HepG2 (cell line): ENCODE data around the gene TATDN3. TPM values are rescaled to one million over a fixed set of nuclear protein-coding genes. Genes with fewer than 3 reads are reported as not detected.

ENCODE experiments used
- ATAC-seq: fragments of 200-7000 bp; cut with Tn5 transposase; 3 replicates; pipeline ENCODE4 v1.9.1; 2020; ENCODE audit warnings: mild to moderate bottlenecking, moderate library complexity
- BruUV-seq: library from RNA; stranded (reverse); fragments of 400-500 nt; replicated peaks from 2 replicates; lab custom pipeline; 2021; lab: Mats Ljungman, UMichigan
- CTCF ChIA-PET: fragments of 300-600 bp; formaldehyde crosslinking; extraction: SDS; loops from one replicate; lab custom pipeline; 2021; ENCODE audit warnings: low total read pairs, inconsistent platforms, low intra/inter-chr PET ratio; lab: Yijun Ruan, JAX
- POLR2A ChIA-PET: fragments of 350-600 bp; sonication (Branson Sonifier 250); formaldehyde crosslinking; loops from one replicate; lab custom pipeline; 2020; ENCODE audit warnings: antibody characterized with exemption, inconsistent platforms; lab: Yijun Ruan, JAX
- DNase-seq: peaks from one replicate; pipeline ENCODE4 v3.0.0-alpha.2; 2015; ENCODE audit warnings: low spot score
- FAIRE-seq: peaks from 3 replicates; lab custom pipeline; 2011; peaks lifted over from hg19 to GRCh38; lab: Jason Lieb, UNC
- H2AFZ ChIP-seq: one replicate; pipeline ENCODE4 v1.6.1; 2011; ENCODE audit warnings: low read length, inconsistent platforms
- H3K27ac ChIP-seq: fragments of 300-600 bp; 3 replicates; pipeline ENCODE4 v1.8.0; 2011; ENCODE audit warnings: mixed run types, mild to moderate bottlenecking, mixed read lengths, low read length, inconsistent platforms; ENCODE audit not compliant: insufficient read depth; ENCODE audit errors: extremely low read length
- H3K27me3 ChIP-seq, 2 experiments: fragments of 200-600 bp in 1 of 2; 2 replicates in 1 of 2; 3 replicates in 1 of 2; pipeline versions ENCODE4 v1.6.0 to v1.8.0; 2011; ENCODE audit warnings: low read length in 2 of 2, mild to moderate bottlenecking in 2 of 2, moderate library complexity in 2 of 2, inconsistent platforms in 1 of 2; ENCODE audit not compliant: insufficient read depth in 2 of 2, control insufficient read depth in 1 of 2
- H3K36me3 ChIP-seq, 2 experiments: fragments of 200-600 bp in 1 of 2; replicated peaks in 1 of 2; 2 replicates in 1 of 2; 3 replicates in 1 of 2; pipeline versions ENCODE4 v1.5.1 to v1.8.0; 2011; ENCODE audit warnings: low read length in 2 of 2, inconsistent platforms in 1 of 2; ENCODE audit not compliant: insufficient read depth in 2 of 2, control insufficient read depth in 1 of 2
- H3K4me1 ChIP-seq: 2 replicates; pipeline ENCODE4 v1.5.1; 2012; ENCODE audit warnings: low read length, inconsistent platforms; ENCODE audit not compliant: insufficient read depth
- H3K4me2 ChIP-seq: 2 replicates; pipeline ENCODE4 v1.6.0; 2011; ENCODE audit warnings: low read depth, low read length, inconsistent platforms
- H3K4me3 ChIP-seq, 3 experiments: fragments of 200-600 bp in 1 of 3; sonication (generic), shearing (Covaris generic) in 1 of 3; replicated peaks in 1 of 3; 2 replicates each; pipeline ENCODE4 v1.5.1; 2011 to 2016; ENCODE audit warnings: low read length in 3 of 3, inconsistent platforms in 2 of 3, low read depth in 2 of 3, mild to moderate bottlenecking in 2 of 3, control low read depth in 1 of 3, mixed read lengths in 1 of 3; ENCODE audit not compliant: insufficient read depth in 1 of 3
- H3K79me2 ChIP-seq: one replicate; pipeline ENCODE4 v1.6.1; 2011; ENCODE audit warnings: low read length, inconsistent platforms; ENCODE audit not compliant: insufficient read depth
- H3K9ac ChIP-seq: 2 replicates; pipeline ENCODE4 v1.6.0; 2011; ENCODE audit warnings: mild to moderate bottlenecking, low read depth, low read length, inconsistent platforms; ENCODE audit not compliant: insufficient read depth
- H3K9me3 ChIP-seq: 2 replicates; pipeline ENCODE4 v1.5.1; 2012; ENCODE audit warnings: mild to moderate bottlenecking, low read length
- H4K20me1 ChIP-seq: 2 replicates; pipeline ENCODE4 v1.6.0; 2011; ENCODE audit warnings: inconsistent platforms, mild to moderate bottlenecking, low read length, moderate library complexity; ENCODE audit not compliant: insufficient read depth
- BCL3 ChIP-seq: sonication (generic); formaldehyde crosslinking; IDR thresholded peaks from 2 replicates; pipeline ENCODE4 v1.5.1; 2020; ENCODE audit warnings: mild to moderate bottlenecking, missing genetic modification reagents, moderate library complexity
- NR1H2 ChIP-seq: sonication (generic); formaldehyde crosslinking; IDR thresholded peaks from 2 replicates; pipeline ENCODE4 v1.8.1; 2022; ENCODE audit warnings: low read depth, missing genetic modification reagents, borderline replicate concordance
- NRL ChIP-seq: sonication (generic); formaldehyde crosslinking; IDR thresholded peaks from 2 replicates; pipeline ENCODE4 v1.5.0; 2020; ENCODE audit warnings: missing genetic modification reagents, mild to moderate bottlenecking, moderate library complexity, borderline replicate concordance
- PAF1 ChIP-seq: IDR thresholded peaks from 2 replicates; pipeline ENCODE4 v1.6.1; 2016; ENCODE audit warnings: missing genetic modification reagents, missing compliant biosample characterization
- PHF20 ChIP-seq: sonication (generic); formaldehyde crosslinking; IDR thresholded peaks from 2 replicates; pipeline ENCODE4 v1.5.0; 2020; ENCODE audit warnings: mild to moderate bottlenecking, missing genetic modification reagents
- PREB ChIP-seq: sonication (generic); formaldehyde crosslinking; IDR thresholded peaks from 2 replicates; pipeline ENCODE4 v1.4.0; 2020; ENCODE audit warnings: missing genetic modification reagents
- RELA ChIP-seq: sonication (generic); formaldehyde crosslinking; IDR thresholded peaks from 2 replicates; pipeline ENCODE4 v1.4.0; 2020; ENCODE audit warnings: missing genetic modification reagents
- SMAD1 ChIP-seq: sonication (generic); formaldehyde crosslinking; IDR thresholded peaks from 2 replicates; pipeline ENCODE4 v1.4.0; 2020; ENCODE audit warnings: missing genetic modification reagents, low read depth, mild to moderate bottlenecking, borderline replicate concordance
- SP2 ChIP-seq: sonication (generic); formaldehyde crosslinking; IDR thresholded peaks from 2 replicates; pipeline ENCODE4 v1.5.1; 2020; ENCODE audit warnings: mild to moderate bottlenecking, missing genetic modification reagents
- YEATS4 ChIP-seq: sonication (generic); formaldehyde crosslinking; IDR thresholded peaks from 2 replicates; pipeline ENCODE4 v1.4.0; 2020; ENCODE audit warnings: missing genetic modification reagents, borderline replicate concordance
- ZNF580 ChIP-seq: IDR thresholded peaks from 2 replicates; pipeline ENCODE4 v1.6.1; 2016; ENCODE audit warnings: low read depth, borderline replicate concordance
- WGBS: methylation state at CpG from one replicate; pipeline ENCODE4 v1.1.6; 2017; ENCODE audit warnings: low lambda C conversion rate; 5-methylcytosine and 5-hydroxymethylcytosine counted together
- in situ Hi-C: cut with HindIII; loops from 2 replicates; pipeline ENCODE4 v1.10.0; 2017; ENCODE audit warnings: low pct_unique_long_range_greater_than_20kb; ENCODE audit not compliant: extremely low pct_ligation_motif_present
- intact Hi-C: fragments of 100-400 bp; cut with micrococcal nuclease; formaldehyde crosslinking; loops from one replicate; pipeline ENCODE4 v1.10.0; 2022; ENCODE audit not compliant: unreplicated experiment
- polyA plus RNA-seq, 8 experiments: library from polyadenylated mRNA; depleted of rRNA in 3 of 8; stranded (reverse) in 7 of 8; unstranded in 1 of 8; fragments of >200 nt; fragmentation: Illumina TruSeq in 4 of 8; extraction: Trizol in 4 of 8; gene quantifications; 2 replicates each; pipeline versions ENCODE4 v1.2.1 to v1.2.3, GENCODE V29; 2011 to 2016; ENCODE audit warnings: low read depth in 4 of 8, missing spikeins in 1 of 8, mixed read lengths in 1 of 8; ENCODE audit not compliant: insufficient read depth in 1 of 8
- total RNA-seq, 5 experiments: library from RNA; depleted of rRNA; stranded (reverse); fragments of >200 nt; fragmentation: Illumina TruSeq; extraction: Trizol; gene quantifications; 2 replicates each; pipeline ENCODE4 v1.2.3, GENCODE V29; 2016; ENCODE audit warnings: low read depth in 1 of 5

The TATDN3 gene
- total and polyA plus RNA-seq, 2 of the 13 experiments (the other 11 are each of a cell fraction or from before 2014, with no cell fraction given) = 7.3 to 8.6 TPM

GRCh38 chr1:212754680-212755079, 37.0 kb upstream of the TATDN3 start:
- DNase-seq = no peak
- in situ Hi-C loops = no loop called here
- 0 out of 2 replicates have a peak, but pooled peaks cover 9% of the 10 kb centered on the region for H3K4me1 ChIP-seq
- H3K36me3 ChIP-seq = peaks cover 0 to 26% of the 10 kb centered on the region in 2 experiments; a peak in 3 of 5 replicates
- TF ChIP-seq NR1H2 (CRISPR knock-in tag) (no peak), PREB (CRISPR knock-in tag) (no peak), RELA (CRISPR knock-in tag) (no peak), YEATS4 (CRISPR knock-in tag) (no peak), PAF1 (CRISPR knock-in tag) (no peak), SP2 (CRISPR knock-in tag) (no peak)
- TF ChIP-seq, all 625 proteins: peak for 0
- FAIRE-seq (no peak), ATAC-seq (no peak)
- H3K79me2 ChIP-seq = peaks cover 9% of the 10 kb centered on the region
- no peak overlapping the region for H3K27ac ChIP-seq
- intact Hi-C loops = no loop called here
- H3K9me3 ChIP-seq = no peaks in the 10 kb centered on the region
- H4K20me1 ChIP-seq = peaks cover 8% of the 10 kb centered on the region
- BruUV-seq = no TSS peak
- POLR2A ChIA-PET = no interaction called here
- H3K4me2 ChIP-seq = no peak overlapping the region
- H3K4me3 ChIP-seq = no peak overlapping the region
- CTCF ChIA-PET = no interaction called here
- WGBS = 0% methylated on average over 1 of the region's 1 CpG
- no peak overlapping the region for H2AFZ ChIP-seq
- no peak overlapping the region for H3K9ac ChIP-seq
- no peaks in the 10 kb centered on the region for H3K27me3 ChIP-seq

- H3K9me3 ChIP-seq = no peaks in the 10 kb centered on the region
- DNase-seq (no peak), ATAC-seq (peak; percentile 37), FAIRE-seq (no peak)
- H3K36me3 ChIP-seq = peaks cover 7 to 21% of the 10 kb centered on the region in 2 experiments
- no peak overlapping the region for H3K9ac ChIP-seq
- H3K4me1 ChIP-seq = 0 out of 2 replicates have a peak, but pooled peaks cover 6% of the 10 kb centered on the region
- H3K79me2 ChIP-seq = peaks cover 43% of the 10 kb centered on the region
- no peak overlapping the region for H3K4me2 ChIP-seq
- 100% methylated on average over 1 of the region's 5 CpGs for WGBS
- intact Hi-C loops (no loop called here), in situ Hi-C loops (no loop called here)
- no peak overlapping the region for H2AFZ ChIP-seq
- H3K4me3 ChIP-seq = no peak overlapping the region
- POLR2A ChIA-PET = no interaction called here
- no peak overlapping the region for H3K27ac ChIP-seq
- TF ChIP-seq NRL (CRISPR knock-in tag) (peak; percentile 56; the same call in 1 of the 2 replicates), SMAD1 (CRISPR knock-in tag) (no peak), PHF20 (CRISPR knock-in tag) (no peak), BCL3 (CRISPR knock-in tag) (no peak), ZNF580 (no peak)
- CTCF ChIA-PET = no interaction called here
- H4K20me1 ChIP-seq = peaks cover 6% of the 10 kb centered on the region; the same call in 1 of the 2 replicates
- no TSS peak for BruUV-seq
- no peaks in the 10 kb centered on the region for H3K27me3 ChIP-seq
Measured at GRCh38 chr1:212759683-212760082, 32.0 kb upstream of the TATDN3 start.
